ENCODE results near the gene CHD2.

GRCh38 chr15:92902737-92903593 is 2.8 kb downstream of the CHD2 start:
- TF ChIP-seq ZNF8 (CRISPR knock-in tag; IDR thresholded peaks at IDR 0.05), result no peak
- TF ChIP-seq ARNTL (CRISPR knock-in tag; IDR thresholded peaks at IDR 0.05; ENCODE audit: borderline replicate concordance, low read depth), result no peak
- TF ChIP-seq POU6F1 (CRISPR knock-in tag; IDR thresholded peaks at IDR 0.05; ENCODE audit: borderline replicate concordance, low read depth), result no peak
- no peak for TF ChIP-seq ISL1 (CRISPR knock-in tag; IDR thresholded peaks at IDR 0.05)
- no peak for TF ChIP-seq CREB5 (CRISPR knock-in tag; IDR thresholded peaks at IDR 0.05; ENCODE audit: low read depth)
- no peak for TF ChIP-seq ZFP30 (CRISPR knock-in tag; IDR thresholded peaks at IDR 0.05)
- no peak for TF ChIP-seq TSHZ2 (CRISPR knock-in tag; IDR thresholded peaks at IDR 0.05)
- no peak for TF ChIP-seq PPARA (CRISPR knock-in tag; IDR thresholded peaks at IDR 0.05; ENCODE audit: borderline replicate concordance)
- TF ChIP-seq RARB (CRISPR knock-in tag; IDR thresholded peaks at IDR 0.05), result no peak
- TF ChIP-seq TCF4 (CRISPR knock-in tag; IDR thresholded peaks at IDR 0.05; ENCODE audit: borderline replicate concordance), result no peak
